ENCODE measurements around the gene SV2C.
A peak's percentile ranks its signal among the peaks of the same experiment; 100 is the strongest.
"Not testable (repeated sequence)": the region's sequence is repeated elsewhere in the genome, so short reads cannot be mapped to it uniquely, and the experiment has no call there.

The SV2C gene

GRCh38 chr5:76310208-76310607 is 227.0 kb downstream of the SV2C start:
- DNase-seq: no peak

DNA sequence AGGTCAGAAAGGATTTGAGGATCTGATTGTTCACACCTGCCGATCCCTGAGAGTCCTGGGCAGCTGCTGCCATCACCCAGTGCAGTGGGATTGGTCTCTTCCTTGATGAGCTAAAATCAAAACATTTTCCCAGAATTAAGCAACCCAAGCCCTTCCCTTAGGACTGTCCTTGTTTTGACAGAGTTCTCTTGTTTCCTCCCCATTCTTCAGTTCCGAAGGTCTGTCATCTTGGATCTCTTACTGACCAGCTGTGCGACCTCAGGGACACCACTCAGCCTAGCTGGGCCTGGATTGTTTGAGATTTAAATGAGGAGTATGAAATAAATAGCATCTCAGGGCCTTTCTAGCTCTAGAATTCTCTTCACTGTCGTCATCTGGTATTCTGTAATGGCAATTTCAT is 229.6 kb downstream of the SV2C start:
- no peak for DNase-seq

- no peak for DNase-seq
Measured at GRCh38 chr5:76314643-76315042, 231.5 kb downstream of the SV2C start.

DNA sequence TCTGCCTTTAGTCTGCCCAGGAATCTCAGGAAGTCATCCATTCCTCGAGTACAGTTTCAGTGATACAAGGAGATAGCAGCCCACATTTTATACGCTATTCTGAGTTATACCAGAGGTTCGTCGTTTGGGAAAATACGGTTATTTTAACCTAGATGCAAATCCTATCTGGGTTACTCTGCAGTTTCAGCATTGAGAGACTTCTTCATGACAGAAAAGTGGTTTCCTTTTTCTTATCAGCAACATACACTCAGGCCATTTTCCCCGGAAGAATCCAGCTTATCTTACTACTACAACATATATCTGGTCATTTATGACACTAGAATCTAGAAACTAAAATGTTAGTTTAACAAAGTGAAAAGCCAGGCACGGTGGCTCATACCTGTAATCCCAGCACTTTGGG is 236.5 kb downstream of the SV2C start:
- DNase-seq: no peak

- DNase-seq: not testable (repeated sequence)
Measured at GRCh38 chr5:76323494-76323893, 240.3 kb downstream of the SV2C start.

- DNase-seq: no peak
Measured at GRCh38 chr5:76325326-76325725, 242.1 kb downstream of the SV2C start.

DNA sequence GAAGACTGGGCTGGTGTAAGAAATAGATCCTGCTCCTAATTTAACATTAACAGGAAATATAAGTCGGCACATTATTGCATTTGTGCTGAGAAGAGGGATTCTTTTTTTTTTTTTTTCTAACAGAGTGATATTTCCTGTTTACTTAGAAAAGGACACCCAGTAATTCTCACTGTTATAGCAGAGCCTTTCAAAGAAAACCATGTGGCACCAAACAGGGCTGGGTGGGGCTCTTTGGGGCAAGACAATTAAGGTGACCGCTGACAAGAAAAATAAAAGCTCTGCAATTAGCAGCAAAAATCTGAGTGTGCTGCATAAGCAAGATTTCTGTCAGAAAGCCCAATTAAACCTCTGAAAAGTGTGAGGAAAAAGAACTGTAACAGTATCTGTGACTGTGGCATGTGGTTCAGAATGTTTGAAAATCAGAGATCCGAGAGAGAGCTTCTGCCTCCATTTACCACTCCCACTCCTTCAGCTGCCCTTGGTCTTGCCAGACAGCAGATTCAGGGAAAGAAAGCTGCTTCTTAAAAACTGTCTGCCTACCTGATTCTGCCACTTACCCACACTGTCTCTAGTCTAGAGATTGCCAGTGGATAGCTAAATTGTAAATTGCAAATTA is 242.8 kb downstream of the SV2C start:
- no peak for DNase-seq

GRCh38 chr5:76326577-76327302 is 243.6 kb downstream of the SV2C start:
- no peak for DNase-seq

- no peak for DNase-seq
Measured at GRCh38 chr5:76329346-76329745, 246.2 kb downstream of the SV2C start.

DNA sequence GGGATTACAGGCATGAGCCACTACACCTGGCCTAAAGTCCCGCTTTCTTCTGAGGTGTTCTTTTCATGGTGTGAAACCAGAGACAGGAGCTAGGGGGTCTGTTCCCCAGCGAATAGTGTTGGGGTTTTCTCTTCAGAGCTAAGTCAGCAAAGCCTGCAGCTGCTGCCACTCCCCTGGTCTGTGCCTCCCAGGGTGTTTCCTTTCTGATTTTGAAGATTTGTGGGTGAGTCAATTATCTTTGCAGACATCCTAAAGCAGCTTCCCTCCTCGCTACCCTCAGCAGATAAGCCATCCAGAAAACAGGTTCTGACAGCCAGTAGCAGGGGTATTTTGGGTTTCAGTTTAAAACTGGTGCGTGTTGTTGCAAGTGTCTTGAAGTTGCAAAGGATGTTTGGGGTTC is 247.9 kb downstream of the SV2C start:
- no peak for DNase-seq

- no peak for DNase-seq
Measured at GRCh38 chr5:76332102-76332501, 248.9 kb downstream of the SV2C start.

DNA sequence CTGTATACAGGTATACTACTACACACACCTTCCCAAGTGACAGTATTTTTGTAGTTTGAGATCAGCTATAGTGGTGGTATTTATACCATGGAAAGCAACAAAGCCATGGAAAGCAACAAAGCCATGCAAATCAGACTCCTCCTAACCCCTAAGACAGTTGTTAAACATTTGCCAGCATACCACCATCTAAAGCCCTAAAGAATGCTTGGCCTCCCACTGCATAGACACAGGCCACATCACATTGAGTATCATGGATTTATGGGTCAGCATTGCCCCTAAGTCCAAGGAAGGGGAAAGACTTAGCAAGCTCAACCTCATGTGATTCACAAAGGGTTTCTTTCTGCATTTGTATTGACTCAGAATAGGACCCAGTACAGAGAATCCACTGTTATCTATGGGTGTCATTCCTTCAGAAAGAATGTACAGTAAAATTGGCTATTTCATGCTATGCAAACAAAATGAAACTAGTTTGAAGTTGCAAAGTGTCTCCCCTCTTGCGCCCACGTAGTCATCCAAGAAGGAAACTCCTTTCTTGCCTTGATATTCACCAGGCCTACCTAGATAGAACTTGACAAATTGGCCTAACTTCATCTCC is 249.5 kb downstream of the SV2C start:
- no peak for DNase-seq

DNA sequence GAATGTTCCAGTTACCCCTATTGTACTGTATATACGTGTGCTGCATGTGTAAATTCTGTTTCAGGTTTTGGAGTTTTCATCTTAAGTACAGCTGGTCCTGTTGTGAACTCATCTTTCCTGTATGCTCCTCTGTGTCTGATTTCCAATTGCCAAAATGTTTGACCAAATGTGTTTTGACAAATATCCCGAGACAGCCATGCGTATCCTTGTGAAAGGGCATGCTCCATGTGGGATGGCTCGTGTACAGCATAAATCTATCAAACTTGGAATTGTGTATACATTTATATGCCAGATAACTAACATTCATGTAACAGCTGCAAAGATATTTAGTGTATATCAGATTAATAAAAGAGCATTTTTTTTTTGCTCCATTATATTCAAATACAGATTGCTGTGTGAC is 250.4 kb downstream of the SV2C start:
- no peak for DNase-seq

DNA sequence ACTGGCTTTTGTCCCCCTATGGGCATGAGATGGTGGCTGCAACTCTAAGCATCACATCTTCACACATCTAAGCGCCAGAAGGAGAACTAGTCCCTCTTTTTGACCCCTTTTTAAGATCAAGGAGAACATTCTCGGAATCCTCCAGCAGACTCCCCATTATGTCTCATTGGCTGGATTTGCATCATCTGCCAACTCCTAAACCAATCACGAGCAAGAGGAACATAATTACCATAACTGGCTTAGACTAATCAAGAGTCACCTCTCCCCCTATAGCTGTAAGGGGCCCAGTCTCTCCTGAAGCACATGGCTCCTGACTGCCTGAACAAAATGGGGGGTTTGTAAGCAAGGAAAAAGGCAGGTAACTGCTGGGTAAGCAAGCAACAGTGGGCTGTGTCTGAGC is 251.4 kb downstream of the SV2C start:
- DNase-seq: no peak

DNA sequence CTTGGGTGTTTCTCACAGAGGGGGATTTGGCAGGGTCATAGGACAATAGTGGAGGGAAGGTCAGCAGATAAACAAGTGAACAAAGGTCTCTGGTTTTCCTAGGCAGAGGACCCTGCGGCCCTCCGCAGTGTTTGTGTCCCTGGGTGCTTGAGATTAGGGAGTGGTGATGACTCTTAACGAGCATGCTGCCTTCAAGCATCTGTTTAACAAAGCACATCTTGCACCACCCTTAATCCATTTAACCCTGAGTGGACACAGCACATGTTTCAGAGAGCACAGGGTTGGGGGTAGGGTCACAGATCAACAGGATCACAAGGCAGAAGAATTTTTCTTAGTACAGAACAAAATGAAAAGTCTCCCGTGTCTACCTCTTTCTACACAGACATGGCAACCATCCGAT is 252.3 kb downstream of the SV2C start:
- not testable (repeated sequence) for DNase-seq

- DNase-seq: not testable (repeated sequence)
Measured at GRCh38 chr5:76336253-76336809, 253.1 kb downstream of the SV2C start.

- DNase-seq: peak; percentile 9
Measured at GRCh38 chr5:76337953-76338451, 254.8 kb downstream of the SV2C start.

DNA sequence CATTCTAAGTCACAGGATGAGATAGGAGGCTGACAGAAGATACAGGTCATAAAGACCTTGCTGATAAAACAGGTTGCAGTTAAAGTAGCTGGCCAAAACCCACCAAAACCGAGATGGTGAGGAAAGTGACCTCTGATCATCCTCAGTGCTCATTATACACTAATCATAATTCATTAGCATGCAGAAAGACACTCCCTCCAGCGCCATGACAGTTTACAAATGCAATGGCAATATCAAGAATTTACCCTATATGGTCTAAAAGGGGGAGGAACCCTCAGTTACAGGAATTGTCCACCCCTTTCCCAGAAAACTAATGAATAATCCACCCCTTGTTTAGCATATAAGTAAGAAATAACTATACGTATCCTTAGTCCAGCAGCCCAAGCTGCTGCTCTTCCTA is 256.7 kb downstream of the SV2C start:
- no peak for DNase-seq

GRCh38 chr5:76341651-76342334 is 258.6 kb downstream of the SV2C start:
- no peak for DNase-seq

DNA sequence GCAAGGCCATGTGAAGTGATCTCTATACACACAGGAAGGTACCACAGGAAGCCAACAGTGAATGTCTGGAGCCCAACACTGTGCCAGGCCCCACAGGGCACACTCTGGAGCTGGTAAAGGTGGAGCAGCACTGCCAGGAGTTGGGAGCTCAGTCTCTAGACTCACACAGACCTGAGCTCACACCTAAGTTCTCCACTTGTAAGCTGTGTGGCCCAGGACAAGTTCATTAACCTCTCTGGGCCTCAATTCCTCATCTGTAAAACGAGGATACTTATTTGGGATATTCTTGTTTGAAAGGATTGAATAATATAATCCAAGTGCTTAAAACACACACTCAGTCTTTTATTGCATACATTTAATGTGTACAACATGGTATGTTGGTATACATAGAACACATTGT is 259.3 kb downstream of the SV2C start:
- no peak for DNase-seq

GRCh38 chr5:76345582-76345981 is 262.4 kb downstream of the SV2C start:
- no peak for DNase-seq

DNA sequence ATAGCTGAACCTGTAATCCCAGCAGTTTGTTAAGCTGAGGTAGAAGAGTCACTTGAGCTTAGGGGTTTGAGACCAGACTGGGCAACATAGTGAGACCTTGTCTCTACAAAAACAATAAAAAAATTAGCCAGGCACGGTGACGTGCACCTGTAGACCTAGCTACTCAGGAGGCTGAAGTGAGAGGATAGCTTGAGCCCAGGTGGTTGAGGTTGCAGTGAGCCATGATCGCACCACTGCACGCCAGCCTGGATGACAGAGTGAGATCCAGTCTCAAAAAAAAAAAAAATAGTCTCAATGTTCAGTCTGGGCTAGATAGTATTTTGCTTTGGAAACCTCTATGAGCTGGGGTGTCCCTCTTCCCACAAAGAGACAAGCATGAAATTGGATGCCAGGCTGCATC is 268.0 kb downstream of the SV2C start:
- no peak for DNase-seq

GRCh38 chr5:76351577-76351976 is 268.4 kb downstream of the SV2C start:
- no peak for DNase-seq

Data from stimulated activated CD4-positive, alpha-beta T cell treated with anti-CD3 and anti-CD28 coated beads, Interleukin-4, amount 100 ng/mL, for 1 hour (primary cell).